Stimulated activated effector memory CD8-positive, alpha-beta T cell treated with anti-CD3 and anti-CD28 coated beads, Interleukin-12 subunit alpha, Interleukin-12 subunit beta, amount 100 ng/mL, for 72 hours (primary cell): ENCODE measurements around the gene CPNE8.

ENCODE experiments used
- ATAC-seq: fragments of 150-1000 bp; cut with Tn5 transposase; 2 replicates; pipeline ENCODE4 v1.10.0; 2021
- DNase-seq, 2 donors: peaks; one replicate each; pipeline ENCODE4 v3.0.0; 2021 to 2022; ENCODE audit warnings: low spot score in 2 of 2
- H3K27ac Mint-ChIP-seq: one replicate; pipeline ENCODE4 v1.8.0; 2022; ENCODE audit warnings: mild to moderate bottlenecking, mixed read lengths
- H3K36me3 Mint-ChIP-seq: one replicate; pipeline ENCODE4 v1.8.0; 2022; ENCODE audit warnings: mild to moderate bottlenecking, mixed read lengths
- H3K4me1 Mint-ChIP-seq: one replicate; pipeline ENCODE4 v1.8.0; 2022; ENCODE audit warnings: mixed read lengths
- H3K4me3 Mint-ChIP-seq: one replicate; pipeline ENCODE4 v1.8.0; 2022; ENCODE audit warnings: mild to moderate bottlenecking, mixed read lengths
- H3K9me3 Mint-ChIP-seq: one replicate; pipeline ENCODE4 v1.8.0; 2022; ENCODE audit warnings: mixed read lengths

The CPNE8 gene

DNA sequence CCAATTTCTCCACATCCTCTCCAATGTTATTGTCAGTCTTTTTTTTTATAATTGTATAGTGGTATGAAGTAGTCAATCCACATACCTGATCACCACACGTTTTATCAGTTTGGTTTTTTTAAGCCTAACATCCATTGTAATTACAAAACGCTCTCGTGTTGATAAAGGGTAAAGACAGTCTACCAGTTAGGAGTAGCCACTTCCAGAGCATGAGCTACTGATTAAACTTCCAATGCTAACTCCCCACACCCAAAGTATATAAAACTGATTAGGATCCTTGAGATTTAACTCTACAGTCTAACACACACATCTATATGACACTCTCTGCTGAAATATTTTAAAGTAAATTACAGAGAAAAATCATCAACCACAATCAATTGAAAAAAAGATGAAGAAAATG is 20.7 kb downstream of the CPNE8 start:
- H3K27ac Mint-ChIP-seq: no peak overlapping the region
- H3K9me3 Mint-ChIP-seq: peaks cover 5% of the 10 kb centered on the region
- ATAC-seq (no peak), DNase-seq (no peak)
- H3K36me3 Mint-ChIP-seq: no peaks in the 10 kb centered on the region
- H3K4me3 Mint-ChIP-seq: no peak overlapping the region
- peaks cover 6% of the 10 kb centered on the region for H3K4me1 Mint-ChIP-seq

DNA sequence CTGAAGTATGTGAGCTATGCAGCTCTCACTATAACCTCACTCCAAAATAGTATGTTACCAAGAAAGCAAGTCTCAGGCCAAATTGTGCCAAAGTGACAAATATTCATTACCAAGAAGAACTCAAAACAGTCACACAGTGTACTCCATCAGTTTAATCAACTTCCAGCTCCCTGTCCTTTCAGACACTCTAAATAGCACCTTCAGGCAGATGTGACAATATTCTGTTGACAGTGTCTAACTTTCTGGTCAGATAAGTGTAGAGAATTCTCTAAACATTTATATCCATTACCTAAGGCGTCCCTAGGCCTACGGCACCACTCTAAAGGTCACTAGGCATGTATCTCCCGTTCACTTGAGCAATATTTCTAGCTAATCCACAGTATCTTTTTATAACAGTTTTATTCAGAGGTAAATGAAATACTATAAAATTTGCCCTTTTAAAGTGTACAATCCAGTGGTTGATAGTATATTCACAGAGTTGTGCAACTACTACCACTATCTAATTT is 21.7 kb downstream of the CPNE8 start:
- H3K4me1 Mint-ChIP-seq: no peaks in the 10 kb centered on the region
- no peaks in the 10 kb centered on the region for H3K36me3 Mint-ChIP-seq
- H3K27ac Mint-ChIP-seq: no peak overlapping the region
- no peak for DNase-seq
- no peak overlapping the region for H3K4me3 Mint-ChIP-seq
- no peak for ATAC-seq
- H3K9me3 Mint-ChIP-seq: peaks cover 3% of the 10 kb centered on the region

DNA sequence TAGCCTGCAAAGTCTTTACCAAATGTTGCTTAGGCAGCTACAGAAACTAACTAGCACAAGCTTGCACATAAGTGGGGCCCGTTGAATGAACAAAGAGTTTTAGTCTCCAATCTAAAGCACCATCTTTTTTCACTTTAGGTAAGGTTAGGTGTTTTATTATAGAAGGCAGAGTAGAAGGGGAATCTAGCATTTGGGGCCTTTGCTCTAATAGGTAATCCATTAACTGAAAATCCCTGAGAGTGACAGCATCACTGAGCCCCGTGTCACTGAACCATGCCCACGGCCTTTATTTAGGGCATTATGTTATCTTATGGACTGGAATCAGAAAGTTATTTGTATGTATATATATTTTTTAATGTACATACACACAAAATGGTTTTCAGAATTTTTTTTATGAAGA is 25.1 kb downstream of the CPNE8 start:
- Mint-ChIP-seq H3K36me3 (no peaks in the 10 kb centered on the region), H3K27ac (no peak overlapping the region), H3K4me1 (no peaks in the 10 kb centered on the region), H3K9me3 (peaks cover 3% of the 10 kb centered on the region), H3K4me3 (no peak overlapping the region)
- no peak for ATAC-seq
- DNase-seq: no peak

DNA sequence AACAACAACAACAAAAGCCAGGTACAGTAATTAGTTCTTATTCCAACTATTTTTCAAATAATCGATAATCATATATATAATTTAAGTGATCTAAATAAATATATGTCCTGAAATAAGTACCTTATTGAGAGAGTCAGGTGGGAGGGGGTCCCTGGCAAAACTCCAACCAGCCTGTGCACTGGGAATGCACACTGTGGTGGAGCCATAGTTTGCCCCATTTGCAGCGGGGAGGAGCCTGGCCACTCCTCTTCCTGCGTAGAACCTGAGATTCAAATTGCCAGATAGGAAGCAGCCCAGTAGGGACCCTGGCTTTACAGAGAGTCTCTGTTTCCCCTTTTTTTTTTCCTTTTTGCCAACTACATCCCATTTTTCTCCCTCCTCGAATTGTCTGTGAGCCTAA is 26.4 kb downstream of the CPNE8 start:
- ATAC-seq: no peak
- no peak for DNase-seq
- no peaks in the 10 kb centered on the region for H3K4me1 Mint-ChIP-seq
- no peaks in the 10 kb centered on the region for H3K36me3 Mint-ChIP-seq
- no peak overlapping the region for H3K4me3 Mint-ChIP-seq
- H3K9me3 Mint-ChIP-seq: peaks cover under 1% of the 10 kb centered on the region
- H3K27ac Mint-ChIP-seq: no peak overlapping the region

GRCh38 chr12:38878333-38878705 is 27.1 kb downstream of the CPNE8 start:
- no peaks in the 10 kb centered on the region for H3K4me1 Mint-ChIP-seq
- H3K27ac Mint-ChIP-seq: no peak overlapping the region
- no peaks in the 10 kb centered on the region for H3K9me3 Mint-ChIP-seq
- no peaks in the 10 kb centered on the region for H3K36me3 Mint-ChIP-seq
- DNase-seq: no peak
- ATAC-seq: no peak
- H3K4me3 Mint-ChIP-seq: no peak overlapping the region

DNA sequence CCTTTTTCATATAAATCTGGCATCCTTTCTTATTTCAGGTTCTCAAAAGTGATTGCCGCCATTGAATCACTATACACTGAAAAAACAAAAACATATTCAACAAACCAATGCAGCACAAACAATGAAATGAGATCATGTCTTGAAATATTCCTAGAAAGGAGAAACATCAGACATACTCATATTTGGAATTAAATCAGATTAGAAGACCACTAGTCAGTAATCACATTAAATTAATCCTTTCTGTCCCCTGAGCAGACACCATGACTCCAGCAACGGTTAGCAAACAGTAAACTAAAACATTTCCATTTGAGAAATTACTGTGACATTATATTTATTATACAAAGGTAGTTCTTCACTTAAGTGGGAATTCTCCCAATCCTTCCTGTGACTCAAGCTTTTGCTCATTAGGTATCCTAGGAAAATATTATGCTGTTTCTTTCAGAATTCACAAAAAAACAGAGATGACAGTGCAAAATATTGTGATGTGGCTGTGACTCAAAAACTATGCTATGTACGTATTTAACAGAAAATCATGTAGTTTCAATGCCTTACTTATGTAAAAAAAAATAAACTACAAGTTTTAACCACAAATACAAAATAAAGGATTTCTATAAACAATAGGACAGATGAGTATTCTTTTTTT is 29.7 kb downstream of the CPNE8 start:
- no peaks in the 10 kb centered on the region for H3K36me3 Mint-ChIP-seq
- H3K4me1 Mint-ChIP-seq: no peaks in the 10 kb centered on the region
- no peak for DNase-seq
- H3K27ac Mint-ChIP-seq: no peak overlapping the region
- peaks cover 4% of the 10 kb centered on the region for H3K9me3 Mint-ChIP-seq
- H3K4me3 Mint-ChIP-seq: no peak overlapping the region
- ATAC-seq: no peak

- Mint-ChIP-seq H3K36me3 (no peaks in the 10 kb centered on the region), H3K27ac (no peak overlapping the region), H3K4me1 (no peaks in the 10 kb centered on the region), H3K9me3 (peaks cover 7% of the 10 kb centered on the region), H3K4me3 (no peak overlapping the region)
- ATAC-seq: no peak
- DNase-seq: no peak
Observed at GRCh38 chr12:38872561-38872960, 32.8 kb downstream of the CPNE8 start.

- ATAC-seq (no peak), DNase-seq (no peak)
- Mint-ChIP-seq H3K4me1 (no peaks in the 10 kb centered on the region), H3K27ac (no peak overlapping the region), H3K36me3 (no peaks in the 10 kb centered on the region), H3K4me3 (no peak overlapping the region), H3K9me3 (peaks cover 7% of the 10 kb centered on the region)
Observed at GRCh38 chr12:38872156-38872555, 33.2 kb downstream of the CPNE8 start.

DNA sequence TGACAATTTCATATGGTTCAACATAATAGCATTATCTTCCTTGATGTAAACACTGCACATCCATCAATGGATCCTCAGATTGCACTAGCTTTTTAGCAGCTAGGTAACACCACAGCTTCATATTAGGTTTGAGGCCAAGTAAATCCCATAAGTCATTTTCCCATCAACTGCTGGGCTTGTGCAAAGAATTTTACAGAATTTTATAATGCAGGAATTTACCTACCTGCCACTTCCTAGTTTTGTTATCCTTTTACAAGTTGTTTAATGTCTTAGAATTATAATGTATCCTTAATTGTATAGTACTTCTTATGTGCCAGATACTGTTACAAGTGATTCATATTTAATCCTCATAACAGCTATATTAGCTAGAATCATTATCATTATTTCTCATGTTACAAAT is 36.4 kb downstream of the CPNE8 start:
- ATAC-seq: no peak
- no peak for DNase-seq
- Mint-ChIP-seq H3K4me1 (no peaks in the 10 kb centered on the region), H3K27ac (no peak overlapping the region), H3K9me3 (peaks cover 7% of the 10 kb centered on the region), H3K4me3 (no peak overlapping the region), H3K36me3 (no peaks in the 10 kb centered on the region)

GRCh38 chr12:38850461-38850860 is 54.9 kb downstream of the CPNE8 start:
- Mint-ChIP-seq H3K4me3 (no peak overlapping the region), H3K27ac (no peak overlapping the region), H3K4me1 (no peaks in the 10 kb centered on the region), H3K36me3 (no peaks in the 10 kb centered on the region), H3K9me3 (peaks cover 6% of the 10 kb centered on the region)
- ATAC-seq (no peak), DNase-seq (no peak)

GRCh38 chr12:38847247-38847646 is 58.1 kb downstream of the CPNE8 start:
- H3K4me1 Mint-ChIP-seq: no peaks in the 10 kb centered on the region
- DNase-seq (no peak), ATAC-seq (no peak)
- no peak overlapping the region for H3K4me3 Mint-ChIP-seq
- no peaks in the 10 kb centered on the region for H3K36me3 Mint-ChIP-seq
- H3K9me3 Mint-ChIP-seq: peaks cover 6% of the 10 kb centered on the region
- H3K27ac Mint-ChIP-seq: no peak overlapping the region

DNA sequence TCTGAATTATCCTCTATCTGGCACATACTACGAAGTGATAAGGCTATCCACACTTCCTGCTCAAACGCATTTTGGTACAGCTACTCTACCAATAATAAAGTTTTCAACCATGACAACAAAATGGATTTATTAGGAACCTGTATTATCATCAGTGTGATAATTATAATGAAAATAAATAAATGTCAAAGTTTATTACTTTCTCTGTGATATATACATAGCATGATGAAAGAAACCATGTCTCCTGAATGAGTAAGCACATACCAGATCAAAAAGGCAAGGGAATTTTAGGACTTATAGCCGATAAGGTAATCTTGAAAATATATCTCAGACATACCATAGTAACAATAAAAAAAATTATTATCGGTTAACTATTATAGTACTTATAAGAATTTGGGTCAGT is 61.1 kb downstream of the CPNE8 start:
- H3K27ac Mint-ChIP-seq: no peak overlapping the region
- H3K36me3 Mint-ChIP-seq: no peaks in the 10 kb centered on the region
- H3K4me3 Mint-ChIP-seq: no peak overlapping the region
- H3K9me3 Mint-ChIP-seq: no peaks in the 10 kb centered on the region
- ATAC-seq (no peak), DNase-seq (no peak)
- no peaks in the 10 kb centered on the region for H3K4me1 Mint-ChIP-seq

DNA sequence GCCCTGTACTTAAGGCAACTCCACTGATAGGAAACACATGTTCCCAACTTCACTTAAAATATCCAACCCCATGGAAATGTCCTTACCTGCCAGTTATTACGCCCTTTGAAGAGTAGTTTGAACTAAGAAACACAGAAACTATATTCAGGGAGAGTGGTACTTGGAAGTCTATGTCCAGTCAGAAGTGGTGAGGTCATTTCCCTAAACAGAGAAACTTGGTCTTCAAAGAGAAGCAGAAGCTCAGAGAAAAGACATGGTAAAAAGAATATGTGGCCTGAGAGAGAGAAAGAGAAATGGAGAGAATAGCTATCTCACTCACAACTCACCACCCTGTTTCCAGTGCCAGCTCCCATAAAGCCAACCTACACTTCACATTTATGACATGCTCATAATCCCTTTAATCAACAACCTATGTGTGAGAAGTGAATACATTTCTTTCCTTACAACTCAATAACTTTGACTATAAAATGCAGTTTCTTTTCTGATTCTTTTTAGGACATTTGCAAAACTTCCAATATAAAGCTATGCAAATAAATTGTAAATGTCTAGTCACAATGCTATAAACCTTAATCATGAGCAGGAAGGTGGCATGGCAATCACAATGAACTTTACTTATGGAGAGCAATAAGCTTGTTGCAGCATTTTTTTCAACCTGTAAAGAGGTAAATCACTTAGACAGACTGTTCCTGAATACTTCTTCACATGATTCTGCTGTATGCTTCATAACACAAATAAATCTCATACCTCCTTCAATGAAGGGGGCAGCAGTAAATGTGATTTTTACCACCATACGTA is 67.1 kb downstream of the CPNE8 start:
- Mint-ChIP-seq H3K9me3 (peaks cover 12% of the 10 kb centered on the region), H3K4me3 (no peak overlapping the region)

GRCh38 chr12:38831715-38832114 is 73.7 kb downstream of the CPNE8 start:
- peaks cover 9% of the 10 kb centered on the region for H3K9me3 Mint-ChIP-seq

More for the DNA sequence above, 67.1 kb downstream of the CPNE8 start:
- Mint-ChIP-seq H3K4me1 (no peaks in the 10 kb centered on the region), H3K27ac (no peak overlapping the region), H3K36me3 (no peaks in the 10 kb centered on the region)
- DNase-seq (no peak), ATAC-seq (no peak)

GRCh38 chr12:38825006-38825405 is 80.4 kb downstream of the CPNE8 start:
- peaks cover 4% of the 10 kb centered on the region for H3K9me3 Mint-ChIP-seq
- no peaks in the 10 kb centered on the region for H3K4me1 Mint-ChIP-seq
- no peak overlapping the region for H3K27ac Mint-ChIP-seq
- H3K4me3 Mint-ChIP-seq: no peak overlapping the region
- H3K36me3 Mint-ChIP-seq: no peaks in the 10 kb centered on the region
- DNase-seq (no peak), ATAC-seq (no peak)

More at GRCh38 chr12:38831715-38832114, 73.7 kb downstream of the CPNE8 start:
- Mint-ChIP-seq H3K27ac (no peak overlapping the region), H3K4me1 (no peaks in the 10 kb centered on the region), H3K4me3 (no peak overlapping the region), H3K36me3 (no peaks in the 10 kb centered on the region)
- ATAC-seq: no peak
- no peak for DNase-seq

GRCh38 chr12:38823738-38824137 is 81.7 kb downstream of the CPNE8 start:
- ATAC-seq: no peak
- Mint-ChIP-seq H3K4me1 (no peaks in the 10 kb centered on the region), H3K4me3 (no peak overlapping the region), H3K27ac (no peak overlapping the region), H3K9me3 (peaks cover 4% of the 10 kb centered on the region), H3K36me3 (no peaks in the 10 kb centered on the region)
- DNase-seq: no peak
